Common myeloid progenitor, CD34-positive (primary cell): ENCODE measurements around the gene ACAD10.

Experiments used
- CTCF ChIA-PET: fragments of 350-600 bp; sonication (Branson Sonifier 250); formaldehyde crosslinking; loops from one replicate; lab custom pipeline; 2021; ENCODE audit warnings: antibody characterized with exemption; lab: Charles Lee
- POLR2A ChIA-PET: fragments of 350-600 bp; sonication (Branson Sonifier 250); formaldehyde crosslinking; loops from one replicate; lab custom pipeline; 2021; ENCODE audit warnings: antibody characterized with exemption; lab: Charles Lee
- DNase-seq, 3 donors: peaks; one replicate each; pipeline versions ENCODE4 v3.0.0 to v3.0.0-alpha.2; 2013
- H3K27ac ChIP-seq, 2 experiments: 1 replicate in 1 of 2; 2 replicates in 1 of 2; pipeline ENCODE4 v1.7.0; 2013; ENCODE audit warnings: inconsistent platforms in 2 of 2, low read length in 2 of 2, mild to moderate bottlenecking in 2 of 2, low read depth in 1 of 2, moderate library complexity in 1 of 2; ENCODE audit not compliant: severe bottlenecking in 2 of 2, insufficient read depth in 1 of 2, poor library complexity in 1 of 2
- H3K27me3 ChIP-seq, 5 experiments: replicated peaks in 2 of 5; 1 replicate in 3 of 5; 2 replicates in 2 of 5; pipeline versions ENCODE4 v1.6.1 to v1.7.0; 2013; ENCODE audit warnings: low read length in 4 of 5, mild to moderate bottlenecking in 2 of 5, moderate library complexity in 2 of 5, inconsistent platforms in 1 of 5; ENCODE audit not compliant: insufficient read depth in 5 of 5, control insufficient read depth in 4 of 5
- H3K36me3 ChIP-seq, 4 experiments: 1 replicate in 2 of 4; 2 replicates in 2 of 4; pipeline versions ENCODE4 v1.6.1 to v1.7.0; 2013; ENCODE audit warnings: low read length in 3 of 4, control low read depth in 1 of 4, mild to moderate bottlenecking in 1 of 4; ENCODE audit not compliant: control insufficient read depth in 4 of 4, insufficient read depth in 4 of 4
- H3K4me1 ChIP-seq, 4 experiments: 1 replicate in 3 of 4; 2 replicates in 1 of 4; pipeline versions ENCODE4 v1.6.1 to v1.7.1; 2013; ENCODE audit warnings: low read length in 3 of 4, mild to moderate bottlenecking in 3 of 4, control low read depth in 1 of 4, inconsistent platforms in 1 of 4, moderate library complexity in 1 of 4; ENCODE audit not compliant: control insufficient read depth in 4 of 4, insufficient read depth in 4 of 4; ENCODE audit errors: control extremely low read depth in 1 of 4
- H3K4me3 ChIP-seq, 7 experiments: 1 replicate in 4 of 7; 2 replicates in 3 of 7; pipeline versions ENCODE4 v1.5.1 to v1.7.0; 2013; ENCODE audit warnings: mild to moderate bottlenecking in 7 of 7, low read length in 6 of 7, moderate library complexity in 6 of 7, inconsistent platforms in 2 of 7, low read depth in 2 of 7, control low read depth in 1 of 7; ENCODE audit not compliant: insufficient read depth in 4 of 7, control insufficient read depth in 1 of 7; ENCODE audit errors: extremely low read depth in 1 of 7
- H3K9me3 ChIP-seq, 5 experiments: 1 replicate in 4 of 5; 2 replicates in 1 of 5; pipeline versions ENCODE4 v1.6.1 to v1.7.1; 2013; ENCODE audit warnings: low read length in 4 of 5, mild to moderate bottlenecking in 2 of 5, inconsistent platforms in 1 of 5, low read depth in 1 of 5, moderate library complexity in 1 of 5; ENCODE audit not compliant: control insufficient read depth in 4 of 5, insufficient read depth in 2 of 5; ENCODE audit errors: control extremely low read depth in 1 of 5
- WGBS: methylation state at CpG from one replicate; pipeline ENCODE4 v1.1.5; 2013; ENCODE audit not compliant: insufficient coverage; 5-methylcytosine and 5-hydroxymethylcytosine counted together

The ACAD10 gene

DNA sequence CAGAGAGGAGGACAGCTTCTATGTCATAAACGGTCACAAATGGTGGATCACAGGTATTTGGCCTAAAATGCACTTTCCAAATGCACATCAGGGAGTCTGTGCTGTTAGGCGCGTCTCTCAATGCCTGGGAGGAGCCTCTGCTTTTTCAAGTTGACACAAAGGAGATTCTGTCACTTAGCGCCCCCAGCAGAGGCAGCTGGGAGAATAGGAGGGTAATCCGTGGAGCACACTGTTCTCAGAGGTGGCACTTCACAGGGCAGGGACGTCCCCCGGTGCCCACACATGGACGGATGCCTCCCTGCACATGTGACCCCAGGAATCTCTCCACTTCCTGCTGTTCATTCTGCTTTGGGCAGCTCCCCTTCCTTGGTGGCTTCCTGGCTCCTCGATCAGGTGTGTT is 61.5 kb downstream of the ACAD10 start:
- POLR2A ChIA-PET, result no interaction called here
- Histone ChIP-seq H3K27ac (no peak overlapping the region), H3K36me3 (peaks cover 15 to 57% (median 43%) of the 10 kb centered on the region in 4 experiments), H3K9me3 (no peaks in the 10 kb centered on the region), H3K27me3 (no peaks in the 10 kb centered on the region), H3K4me1 (peaks cover 0 to 2% (median 1%) of the 10 kb centered on the region in 4 experiments), H3K4me3 (no peak overlapping the region)
- 95% methylated on average over 9 of the region's 9 CpGs for WGBS
- no peak for DNase-seq
- CTCF ChIA-PET, result interaction anchor here (1.8 kb wide), 1 partner anchor 65 kb away, joined by 6 read pairs; no protein-coding TSS in a partner anchor

DNA sequence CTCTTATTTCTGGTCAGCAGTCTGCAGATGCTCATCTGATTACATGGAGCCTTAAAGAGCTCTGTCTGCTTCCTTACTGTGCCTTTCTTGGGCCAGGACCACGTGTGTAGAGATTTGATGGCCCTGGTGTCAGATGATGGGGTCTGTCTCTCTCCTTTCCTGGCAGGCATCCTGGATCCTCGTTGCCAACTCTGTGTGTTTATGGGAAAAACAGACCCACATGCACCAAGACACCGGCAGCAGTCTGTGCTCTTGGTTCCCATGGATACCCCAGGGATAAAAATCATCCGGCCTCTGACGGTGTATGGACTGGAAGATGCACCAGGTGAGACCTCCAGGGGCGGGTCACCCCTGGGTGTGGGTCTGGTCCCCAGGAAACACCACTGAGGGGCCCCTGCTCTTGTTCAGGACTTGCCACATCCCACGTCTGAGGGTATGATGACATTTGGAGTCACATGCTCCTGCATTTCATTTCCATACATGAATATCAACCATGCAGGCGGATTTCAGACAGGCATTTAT is 62.4 kb downstream of the ACAD10 start:
- POLR2A ChIA-PET, result no interaction called here
- peaks cover 15 to 56% (median 43%) of the 10 kb centered on the region in 4 experiments for H3K36me3 ChIP-seq
- no peak for DNase-seq
- H3K4me3 ChIP-seq, result no peak overlapping the region
- no peaks in the 10 kb centered on the region for H3K4me1 ChIP-seq
- H3K9me3 ChIP-seq, result no peaks in the 10 kb centered on the region
- WGBS, result 87% methylated on average over 8 of the region's 8 CpGs
- CTCF ChIA-PET, result no interaction called here
- no peaks in the 10 kb centered on the region for H3K27me3 ChIP-seq
- no peak overlapping the region for H3K27ac ChIP-seq

DNA sequence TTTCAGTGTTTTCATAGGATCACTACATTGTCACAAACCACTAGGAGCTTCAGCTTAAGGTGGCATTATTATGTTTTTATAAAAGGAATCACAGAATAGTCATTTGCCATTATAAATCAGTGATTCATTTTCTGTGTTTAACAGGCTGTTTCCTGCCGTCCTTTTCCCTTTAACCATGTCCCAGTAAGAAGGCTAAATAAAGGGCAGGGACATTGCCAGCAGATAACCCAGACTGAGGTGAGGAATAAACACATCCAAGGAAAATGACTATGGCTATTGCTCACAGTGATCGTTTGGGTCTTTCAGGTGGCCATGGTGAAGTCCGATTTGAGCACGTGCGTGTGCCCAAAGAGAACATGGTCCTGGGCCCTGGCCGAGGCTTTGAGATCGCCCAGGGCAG is 63.0 kb downstream of the ACAD10 start:
- 96% methylated on average over 7 of the region's 7 CpGs for WGBS
- Histone ChIP-seq H3K4me3 (no peak overlapping the region), H3K27me3 (no peaks in the 10 kb centered on the region), H3K27ac (no peak overlapping the region), H3K9me3 (no peaks in the 10 kb centered on the region), H3K4me1 (no peaks in the 10 kb centered on the region), H3K36me3 (peaks cover 15 to 62% (median 45%) of the 10 kb centered on the region in 4 experiments)
- ChIA-PET POLR2A (no interaction called here), CTCF (interaction anchor here (9.8 kb wide), 1 partner anchor 66 kb away, joined by 77 read pairs; no protein-coding TSS in a partner anchor)
- no peak for DNase-seq

DNA sequence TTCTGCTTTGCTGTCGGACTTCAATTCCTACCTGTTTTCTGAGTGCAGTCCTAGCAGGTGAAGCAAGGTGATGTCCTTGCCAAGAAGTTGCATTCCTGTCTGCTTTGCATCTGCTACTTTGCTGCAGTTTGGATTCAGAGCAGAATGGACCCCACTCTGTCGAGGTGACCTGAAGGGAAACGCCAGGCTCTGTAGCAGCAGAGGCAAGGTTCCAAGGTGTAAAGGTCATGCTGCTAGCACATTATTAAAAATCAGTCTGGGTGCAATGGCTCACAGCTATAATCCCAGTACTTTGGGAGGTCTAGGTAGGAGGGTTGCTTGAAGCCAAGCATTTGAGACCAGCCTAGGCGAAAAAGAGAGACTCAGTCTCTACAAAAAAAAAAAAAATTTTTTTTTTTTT is 63.5 kb downstream of the ACAD10 start:
- no peaks in the 10 kb centered on the region for H3K9me3 ChIP-seq
- H3K36me3 ChIP-seq, result peaks cover 15 to 61% (median 45%) of the 10 kb centered on the region in 4 experiments
- H3K4me1 ChIP-seq, result no peaks in the 10 kb centered on the region
- no peaks in the 10 kb centered on the region for H3K27me3 ChIP-seq
- H3K27ac ChIP-seq, result no peak overlapping the region
- no peak for DNase-seq
- ChIA-PET CTCF (interaction anchor here (9.8 kb wide), 1 partner anchor 65 kb away, joined by 77 read pairs; no protein-coding TSS in a partner anchor), POLR2A (no interaction called here)
- H3K4me3 ChIP-seq, result no peak overlapping the region
- 100% methylated on average over 3 of the region's 4 CpGs for WGBS

DNA sequence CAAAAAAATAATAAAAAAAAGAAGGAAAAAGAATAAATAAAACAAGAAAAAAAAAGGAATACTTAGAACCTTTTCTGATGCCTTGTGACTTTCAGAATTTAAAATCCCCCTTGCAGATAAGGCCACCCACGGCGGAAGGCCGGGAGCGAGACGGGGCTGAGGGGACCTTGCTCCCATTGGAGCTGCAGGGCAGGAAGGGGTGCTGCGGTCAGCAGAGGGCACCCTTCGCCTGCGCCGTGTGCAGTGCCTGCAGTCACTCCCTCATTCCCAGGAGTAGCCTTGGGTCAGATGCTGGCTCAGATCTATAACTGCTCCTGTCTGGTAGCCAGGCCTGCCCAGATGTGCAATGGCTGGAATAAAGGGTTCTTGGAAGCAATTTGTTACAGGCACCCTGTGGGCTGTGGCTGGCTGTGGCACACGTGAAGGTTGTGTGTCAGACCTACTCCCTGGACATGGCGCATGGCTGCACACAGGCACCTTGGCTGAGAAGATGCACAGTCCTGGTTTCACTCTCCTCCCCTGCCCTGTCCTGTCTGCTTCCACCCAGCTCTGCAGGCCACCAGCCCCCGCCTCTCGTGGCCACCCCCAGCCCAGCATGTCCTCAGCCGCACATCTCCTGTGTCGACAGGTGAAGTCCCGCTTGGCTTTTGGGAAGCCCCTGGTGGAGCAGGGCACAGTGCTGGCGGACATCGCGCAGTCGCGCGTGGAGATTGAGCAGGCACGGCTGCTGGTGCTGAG is 67.5 kb downstream of the ACAD10 start:
- peaks cover 6 to 38% (median 26%) of the 10 kb centered on the region in 4 experiments for H3K36me3 ChIP-seq
- WGBS, result 87% methylated on average over 23 of the region's 23 CpGs
- no peak overlapping the region for H3K4me3 ChIP-seq
- no peak for DNase-seq
- no peaks in the 10 kb centered on the region for H3K27me3 ChIP-seq
- H3K9me3 ChIP-seq, result no peaks in the 10 kb centered on the region
- ChIA-PET POLR2A (interaction anchor here (0.5 to 0.7 kb wide), 2 partner anchors 54 to 172 kb away, joined by 3 to 4 read pairs; no protein-coding TSS in a partner anchor), CTCF (interaction anchor here (0.7 to 9.8 kb wide), 17 partner anchors 8 to 85 kb away, joined by 3 to 77 read pairs (median 6); no protein-coding TSS in a partner anchor)
- H3K27ac ChIP-seq, result no peak overlapping the region
- H3K4me1 ChIP-seq, result peaks cover 2 to 28% (median 28%) of the 10 kb centered on the region in 4 experiments

DNA sequence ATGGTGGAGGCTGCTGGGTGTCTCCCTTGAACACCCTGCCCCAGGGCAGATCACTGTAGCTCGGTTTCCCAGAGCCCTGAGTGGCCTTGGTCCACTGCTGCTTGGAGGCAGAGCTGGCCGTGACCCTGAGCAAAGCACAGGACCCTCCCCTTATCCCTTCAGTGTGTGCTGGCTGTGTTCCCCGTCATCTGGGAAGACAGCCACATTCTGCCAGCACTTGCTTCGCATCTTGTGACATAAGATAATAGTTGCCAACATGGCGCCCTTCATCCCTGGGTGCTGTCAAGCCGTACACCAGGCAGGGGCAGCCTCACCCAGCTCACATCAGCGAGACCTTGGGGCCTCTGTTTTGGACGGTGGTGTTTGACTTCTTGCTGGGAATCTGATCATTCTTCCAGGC is 68.8 kb downstream of the ACAD10 start:
- Histone ChIP-seq H3K9me3 (no peaks in the 10 kb centered on the region), H3K4me1 (peaks cover 4 to 42% (median 41%) of the 10 kb centered on the region in 4 experiments), H3K27me3 (no peaks in the 10 kb centered on the region), H3K4me3 (no peak overlapping the region), H3K27ac (no peak overlapping the region), H3K36me3 (peaks cover 0 to 27% (median 16%) of the 10 kb centered on the region in 4 experiments)
- DNase-seq, result no peak
- POLR2A ChIA-PET, result no interaction called here
- CTCF ChIA-PET, result interaction anchor here (1.2 to 9.8 kb wide), 12 partner anchors 10 to 65 kb away, joined by 3 to 77 read pairs (median 8); no protein-coding TSS in a partner anchor
- WGBS, result 98% methylated on average over 7 of the region's 8 CpGs

DNA sequence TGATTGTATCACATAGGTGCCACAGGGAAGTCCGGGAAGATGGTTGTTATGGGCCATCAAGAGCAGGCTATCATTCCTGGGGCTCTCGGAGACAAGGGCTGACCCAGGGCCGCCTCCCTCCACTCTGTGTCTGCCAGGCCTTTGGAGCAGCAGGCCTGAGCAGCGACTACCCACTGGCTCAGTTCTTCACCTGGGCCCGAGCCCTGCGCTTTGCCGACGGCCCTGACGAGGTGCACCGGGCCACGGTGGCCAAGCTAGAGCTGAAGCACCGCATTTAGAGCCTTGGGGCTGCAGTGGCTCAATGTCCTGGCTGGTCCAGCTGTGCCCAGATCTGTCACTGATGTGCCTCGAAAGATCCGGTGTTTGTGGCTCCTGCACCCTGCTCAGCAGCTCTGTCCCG is 70.3 kb downstream of the ACAD10 start:
- H3K4me3 ChIP-seq, result no peak overlapping the region
- H3K4me1 ChIP-seq, result peaks cover 9 to 57% (median 54%) of the 10 kb centered on the region in 4 experiments
- H3K36me3 ChIP-seq, result peaks cover 0 to 21% (median 13%) of the 10 kb centered on the region in 4 experiments
- no peaks in the 10 kb centered on the region for H3K9me3 ChIP-seq
- ChIA-PET POLR2A (no interaction called here), CTCF (interaction anchor here (0.7 to 9.8 kb wide), 3 partner anchors 31 to 59 kb away, joined by 3 to 77 read pairs (median 61); no protein-coding TSS in a partner anchor)
- DNase-seq, result no peak
- 98% methylated on average over 12 of the region's 15 CpGs for WGBS
- no peak overlapping the region for H3K27ac ChIP-seq
- H3K27me3 ChIP-seq, result no peaks in the 10 kb centered on the region
